ENCODE measurements around the gene TRAF1. TPM values are rescaled to one million over a fixed set of nuclear protein-coding genes. Genes with fewer than 3 reads are reported as not detected.

Gene TRAF1
- total and polyA plus RNA-seq, 2 of the 13 experiments (the other 11 are each of a cell fraction or from before 2014, with no cell fraction given) = 0.44 to 1.0 TPM

DNA sequence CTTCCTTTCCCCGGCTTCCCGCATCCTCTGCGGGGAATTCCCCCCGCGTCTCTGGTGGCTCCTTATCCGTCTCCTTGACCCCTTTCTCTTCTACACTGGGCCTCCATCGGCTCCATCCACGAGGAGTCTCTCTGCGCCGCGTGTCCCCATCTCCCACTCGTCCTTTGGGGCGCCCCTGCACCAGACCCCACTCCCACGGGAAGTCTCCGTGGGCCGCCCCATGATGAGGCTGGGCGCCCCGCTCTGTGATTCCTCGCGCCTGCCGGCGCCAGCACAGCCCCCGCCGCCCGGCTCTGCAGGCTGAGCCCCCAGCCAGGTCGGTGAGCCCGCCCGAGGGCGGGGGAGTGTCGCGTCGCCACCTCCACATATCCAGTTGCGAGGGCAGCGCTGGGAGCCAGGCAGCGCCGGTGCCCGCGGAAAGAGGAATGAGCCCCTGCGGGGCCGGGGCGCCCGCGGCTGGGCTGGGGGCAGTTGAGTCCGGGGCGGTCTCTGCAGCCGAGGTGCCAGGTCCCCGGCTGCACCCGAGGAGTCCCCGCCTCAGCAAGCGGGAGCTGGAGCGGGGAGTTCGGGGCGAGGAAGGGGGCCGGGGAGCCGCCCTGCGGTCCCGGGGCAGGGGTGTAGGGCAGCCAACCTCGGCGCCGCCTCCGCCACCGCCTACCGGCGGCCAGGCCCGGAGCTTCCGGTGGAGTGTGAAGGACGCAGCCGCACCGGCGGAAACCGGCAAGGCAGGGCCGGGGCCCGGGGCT is 2.1 kb upstream of the TRAF1 start (continued):
- TF ChIP-seq HDAC1 (CRISPR knock-in tag; IDR thresholded peaks at IDR 0.05) = peak; percentile 35
- no peak for TF ChIP-seq ZNF292 (CRISPR knock-in tag; IDR thresholded peaks at IDR 0.05; ENCODE audit: borderline replicate concordance, low read depth)
- 0 out of 2 replicates have a peak, but pooled peaks have one; percentile 20 for TF ChIP-seq ZBTB44 (CRISPR knock-in tag; IDR thresholded peaks at IDR 0.05)
- TF ChIP-seq TAF1 (CRISPR knock-in tag; IDR thresholded peaks at IDR 0.05) = peak; percentile 67; the same call in 1 of the 2 replicates
- no peak for TF ChIP-seq SIN3A (IDR thresholded peaks at IDR 0.05; ENCODE audit: borderline replicate concordance, low read depth, low read length)
- TF ChIP-seq, protein P1, sequence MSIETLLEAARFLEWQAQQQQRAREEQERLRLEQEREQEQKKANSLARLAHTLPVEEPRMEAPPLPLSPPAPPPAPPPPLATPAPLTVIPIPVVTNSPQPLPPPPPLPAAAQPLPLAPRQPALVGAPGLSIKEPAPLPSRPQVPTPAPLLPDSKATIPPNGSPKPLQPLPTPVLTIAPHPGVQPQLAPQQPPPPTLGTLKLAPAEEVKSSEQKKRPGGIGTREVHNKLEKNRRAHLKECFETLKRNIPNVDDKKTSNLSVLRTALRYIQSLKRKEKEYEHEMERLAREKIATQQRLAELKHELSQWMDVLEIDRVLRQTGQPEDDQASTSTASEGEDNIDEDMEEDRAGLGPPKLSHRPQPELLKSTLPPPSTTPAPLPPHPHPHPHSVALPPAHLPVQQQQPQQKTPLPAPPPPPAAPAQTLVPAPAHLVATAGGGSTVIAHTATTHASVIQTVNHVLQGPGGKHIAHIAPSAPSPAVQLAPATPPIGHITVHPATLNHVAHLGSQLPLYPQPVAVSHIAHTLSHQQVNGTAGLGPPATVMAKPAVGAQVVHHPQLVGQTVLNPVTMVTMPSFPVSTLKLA (IDR thresholded peaks at IDR 0.05) = no peak
- no peak for TF ChIP-seq ZNF776 (CRISPR knock-in tag; IDR thresholded peaks at IDR 0.05)
- TF ChIP-seq, protein P2, sequence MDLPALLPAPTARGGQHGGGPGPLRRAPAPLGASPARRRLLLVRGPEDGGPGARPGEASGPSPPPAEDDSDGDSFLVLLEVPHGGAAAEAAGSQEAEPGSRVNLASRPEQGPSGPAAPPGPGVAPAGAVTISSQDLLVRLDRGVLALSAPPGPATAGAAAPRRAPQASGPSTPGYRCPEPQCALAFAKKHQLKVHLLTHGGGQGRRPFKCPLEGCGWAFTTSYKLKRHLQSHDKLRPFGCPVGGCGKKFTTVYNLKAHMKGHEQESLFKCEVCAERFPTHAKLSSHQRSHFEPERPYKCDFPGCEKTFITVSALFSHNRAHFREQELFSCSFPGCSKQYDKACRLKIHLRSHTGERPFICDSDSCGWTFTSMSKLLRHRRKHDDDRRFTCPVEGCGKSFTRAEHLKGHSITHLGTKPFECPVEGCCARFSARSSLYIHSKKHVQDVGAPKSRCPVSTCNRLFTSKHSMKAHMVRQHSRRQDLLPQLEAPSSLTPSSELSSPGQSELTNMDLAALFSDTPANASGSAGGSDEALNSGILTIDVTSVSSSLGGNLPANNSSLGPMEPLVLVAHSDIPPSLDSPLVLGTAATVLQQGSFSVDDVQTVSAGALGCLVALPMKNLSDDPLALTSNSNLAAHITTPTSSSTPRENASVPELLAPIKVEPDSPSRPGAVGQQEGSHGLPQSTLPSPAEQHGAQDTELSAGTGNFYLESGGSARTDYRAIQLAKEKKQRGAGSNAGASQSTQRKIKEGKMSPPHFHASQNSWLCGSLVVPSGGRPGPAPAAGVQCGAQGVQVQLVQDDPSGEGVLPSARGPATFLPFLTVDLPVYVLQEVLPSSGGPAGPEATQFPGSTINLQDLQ (CRISPR knock-in tag; IDR thresholded peaks at IDR 0.05) = no peak; the same call in 1 of the 2 replicates
- TF ChIP-seq ZNF256 (CRISPR knock-in tag; conservative IDR thresholded peaks at IDR 0.05) = no peak
- TF ChIP-seq ZBED4 (CRISPR knock-in tag; IDR thresholded peaks at IDR 0.05; ENCODE audit: borderline replicate concordance) = no peak
- no peak for TF ChIP-seq KLF11 (CRISPR knock-in tag; IDR thresholded peaks at IDR 0.05)
- TF ChIP-seq ZNF782 (CRISPR knock-in tag; IDR thresholded peaks at IDR 0.05; ENCODE audit: borderline replicate concordance) = no peak
- TF ChIP-seq, protein P3, sequence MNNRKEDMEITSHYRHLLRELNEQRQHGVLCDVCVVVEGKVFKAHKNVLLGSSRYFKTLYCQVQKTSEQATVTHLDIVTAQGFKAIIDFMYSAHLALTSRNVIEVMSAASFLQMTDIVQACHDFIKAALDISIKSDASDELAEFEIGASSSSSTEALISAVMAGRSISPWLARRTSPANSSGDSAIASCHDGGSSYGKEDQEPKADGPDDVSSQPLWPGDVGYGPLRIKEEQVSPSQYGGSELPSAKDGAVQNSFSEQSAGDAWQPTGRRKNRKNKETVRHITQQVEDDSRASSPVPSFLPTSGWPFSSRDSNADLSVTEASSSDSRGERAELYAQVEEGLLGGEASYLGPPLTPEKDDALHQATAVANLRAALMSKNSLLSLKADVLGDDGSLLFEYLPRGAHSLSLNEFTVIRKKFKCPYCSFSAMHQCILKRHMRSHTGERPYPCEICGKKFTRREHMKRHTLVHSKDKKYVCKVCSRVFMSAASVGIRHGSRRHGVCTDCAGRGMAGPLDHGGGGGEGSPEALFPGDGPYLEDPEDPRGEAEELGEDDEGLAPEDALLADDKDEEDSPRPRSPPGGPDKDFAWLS (CRISPR knock-in tag; IDR thresholded peaks at IDR 0.05; ENCODE audit: borderline replicate concordance) = no peak
- TF ChIP-seq SPEN (CRISPR knock-in tag; IDR thresholded peaks at IDR 0.05; ENCODE audit: low read depth) = peak; percentile 71
- TF ChIP-seq PTBP1 (IDR thresholded peaks at IDR 0.05; ENCODE audit: low read depth, low read length, poor library complexity, severe bottlenecking) = no peak
- no peak; the same call in 1 of the 2 replicates for TF ChIP-seq SALL1 (CRISPR knock-in tag; IDR thresholded peaks at IDR 0.05)
- TF ChIP-seq ZNF772 (CRISPR knock-in tag; IDR thresholded peaks at IDR 0.05) = no peak

Measured in HepG2 (cell line).